Calu3 (cell line): ENCODE measurements around the gene EGLN1. TPM values are rescaled to one million over a fixed set of nuclear protein-coding genes. Genes with fewer than 3 reads are reported as not detected.

Experiments used
- BruUV-seq: library from RNA; stranded (reverse); fragments of 400-500 nt; replicated peaks from 2 replicates; lab custom pipeline; 2021; lab: Mats Ljungman, UMichigan
- CTCF ChIA-PET: fragments of 300-600 bp; sonication (Branson Sonifier 250); formaldehyde crosslinking; loops from one replicate; lab custom pipeline; 2022; ENCODE audit warnings: antibody characterized with exemption; lab: Charles Lee
- DNase-seq: peaks from one replicate; pipeline ENCODE4 v3.0.0; 2022
- H3K27ac Mint-ChIP-seq: one replicate; pipeline ENCODE4 v1.8.0; 2022; ENCODE audit warnings: mixed read lengths; ENCODE audit not compliant: unreplicated experiment
- H3K27me3 Mint-ChIP-seq: one replicate; pipeline ENCODE4 v1.8.0; 2022; ENCODE audit warnings: mixed read lengths; ENCODE audit not compliant: unreplicated experiment
- H3K36me3 Mint-ChIP-seq: one replicate; pipeline ENCODE4 v1.8.0; 2022; ENCODE audit warnings: mild to moderate bottlenecking, moderate library complexity, mixed read lengths; ENCODE audit not compliant: insufficient read depth, unreplicated experiment
- H3K4me1 Mint-ChIP-seq: one replicate; pipeline ENCODE4 v1.8.0; 2022; ENCODE audit warnings: mild to moderate bottlenecking, low read depth, mixed read lengths; ENCODE audit not compliant: unreplicated experiment
- H3K4me3 Mint-ChIP-seq: one replicate; pipeline ENCODE4 v1.8.0; 2022; ENCODE audit warnings: mild to moderate bottlenecking, low read depth, moderate library complexity, mixed read lengths; ENCODE audit not compliant: unreplicated experiment
- H3K9me3 Mint-ChIP-seq: one replicate; pipeline ENCODE4 v1.8.0; 2022; ENCODE audit warnings: low read depth, mixed read lengths; ENCODE audit not compliant: unreplicated experiment
- intact Hi-C: fragments of 100-400 bp; cut with micrococcal nuclease; formaldehyde crosslinking; loops from one replicate; pipeline ENCODE4 v1.10.0; 2022; ENCODE audit not compliant: unreplicated experiment
- total RNA-seq: library from RNA; stranded (reverse); gene quantifications from 2 replicates; pipeline ENCODE4 v1.2.3, GENCODE V29; 2022
- TF ChIP-seq, protein P1 (sequence below): fragments of 200-600 bp; IDR thresholded peaks from one replicate; pipeline ENCODE4 v1.8.0; 2022; ENCODE audit warnings: antibody characterized with exemption; ENCODE audit not compliant: unreplicated experiment

The EGLN1 gene
- total RNA-seq, 1 experiment from 2014 or later: 34.9 TPM

GRCh38 chr1:231326248-231326647 lies 95.8 kb downstream of the EGLN1 start:
- CTCF ChIA-PET: interaction anchor here (0.9 kb wide), 1 partner anchor 8 kb away, joined by 3 read pairs; no protein-coding TSS in a partner anchor
- no TSS peak for BruUV-seq
- Mint-ChIP-seq H3K27ac (no peak overlapping the region), H3K4me3 (no peak overlapping the region), H3K36me3 (no peaks in the 10 kb centered on the region), H3K4me1 (no peaks in the 10 kb centered on the region), H3K27me3 (no peaks in the 10 kb centered on the region), H3K9me3 (no peaks in the 10 kb centered on the region)
- no peak for DNase-seq
- TF ChIP-seq, protein P1, sequence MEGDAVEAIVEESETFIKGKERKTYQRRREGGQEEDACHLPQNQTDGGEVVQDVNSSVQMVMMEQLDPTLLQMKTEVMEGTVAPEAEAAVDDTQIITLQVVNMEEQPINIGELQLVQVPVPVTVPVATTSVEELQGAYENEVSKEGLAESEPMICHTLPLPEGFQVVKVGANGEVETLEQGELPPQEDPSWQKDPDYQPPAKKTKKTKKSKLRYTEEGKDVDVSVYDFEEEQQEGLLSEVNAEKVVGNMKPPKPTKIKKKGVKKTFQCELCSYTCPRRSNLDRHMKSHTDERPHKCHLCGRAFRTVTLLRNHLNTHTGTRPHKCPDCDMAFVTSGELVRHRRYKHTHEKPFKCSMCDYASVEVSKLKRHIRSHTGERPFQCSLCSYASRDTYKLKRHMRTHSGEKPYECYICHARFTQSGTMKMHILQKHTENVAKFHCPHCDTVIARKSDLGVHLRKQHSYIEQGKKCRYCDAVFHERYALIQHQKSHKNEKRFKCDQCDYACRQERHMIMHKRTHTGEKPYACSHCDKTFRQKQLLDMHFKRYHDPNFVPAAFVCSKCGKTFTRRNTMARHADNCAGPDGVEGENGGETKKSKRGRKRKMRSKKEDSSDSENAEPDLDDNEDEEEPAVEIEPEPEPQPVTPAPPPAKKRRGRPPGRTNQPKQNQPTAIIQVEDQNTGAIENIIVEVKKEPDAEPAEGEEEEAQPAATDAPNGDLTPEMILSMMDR: no peak
- intact Hi-C loops: loop anchor here (10.0 kb wide), 1 partner anchor 351 kb away; the partner anchor contains the start of genes ARV1 and TTC13

DNA sequence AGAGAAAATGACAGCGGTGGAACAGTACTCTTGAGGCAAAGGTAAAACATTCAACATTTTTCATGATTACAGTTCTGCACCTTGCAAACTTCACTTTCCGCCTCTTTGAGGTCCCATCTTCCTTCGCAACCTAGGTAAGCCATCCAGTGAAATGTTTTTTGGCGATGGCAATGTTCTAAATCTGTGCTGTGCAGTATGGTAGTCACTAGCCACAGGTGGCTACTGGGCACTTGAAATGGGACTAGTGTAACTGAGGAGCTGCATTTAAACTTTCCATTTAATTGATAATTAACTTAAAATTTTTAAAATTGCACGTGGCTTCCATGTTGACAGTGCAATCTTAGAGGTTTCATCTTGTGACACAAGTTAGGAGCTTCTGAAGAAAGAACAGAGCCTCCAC lies 97.4 kb downstream of the EGLN1 start:
- BruUV-seq: no TSS peak
- Mint-ChIP-seq H3K4me3 (no peak overlapping the region), H3K4me1 (no peaks in the 10 kb centered on the region), H3K27ac (no peak overlapping the region), H3K27me3 (no peaks in the 10 kb centered on the region), H3K36me3 (no peaks in the 10 kb centered on the region), H3K9me3 (no peaks in the 10 kb centered on the region)
- intact Hi-C loops: loop anchor here (10.0 kb wide), 1 partner anchor 350 kb away; the partner anchor contains the start of genes ARV1 and TTC13
- no peak for DNase-seq
- TF ChIP-seq, protein P1: no peak
- CTCF ChIA-PET: no interaction called here

GRCh38 chr1:231322880-231323530 lies 99.1 kb downstream of the EGLN1 start:
- Mint-ChIP-seq H3K27me3 (no peaks in the 10 kb centered on the region), H3K9me3 (no peaks in the 10 kb centered on the region), H3K4me3 (no peak overlapping the region), H3K4me1 (no peaks in the 10 kb centered on the region), H3K36me3 (no peaks in the 10 kb centered on the region), H3K27ac (no peak overlapping the region)
- intact Hi-C loops: loop anchor here (10.0 kb wide), 1 partner anchor 348 kb away; the partner anchor contains the start of genes ARV1 and TTC13
- CTCF ChIA-PET: no interaction called here
- TF ChIP-seq, protein P1: peak; percentile 32
- no TSS peak for BruUV-seq
- no peak for DNase-seq

- H3K4me1 Mint-ChIP-seq: no peaks in the 10 kb centered on the region
- no TSS peak for BruUV-seq
These were observed 103.0 kb downstream of the EGLN1 start for GRCh38 chr1:231319080-231319479.

More at GRCh38 chr1:231319080-231319479, 103.0 kb downstream of the EGLN1 start:
- Mint-ChIP-seq H3K27ac (no peak overlapping the region), H3K4me3 (no peak overlapping the region), H3K27me3 (no peaks in the 10 kb centered on the region), H3K36me3 (no peaks in the 10 kb centered on the region), H3K9me3 (peaks cover 2% of the 10 kb centered on the region)
- no peak for DNase-seq
- CTCF ChIA-PET: no interaction called here
- intact Hi-C loops: no loop called here
- TF ChIP-seq, protein P1: no peak
